ENCODE data around the gene CDT1. TPM values are rescaled to one million over a fixed set of nuclear protein-coding genes. Genes with fewer than 3 reads are reported as not detected.

The CDT1 gene
- polyA plus RNA-seq, 1 donor: 14.0 TPM

GRCh38 chr16:88850531-88851199 lies 47.1 kb downstream of the CDT1 start:
- Histone ChIP-seq H3K4me3 (ENCODE audit: low read length) (no peak overlapping the region), H3K27me3 (ENCODE audit: control insufficient read depth, insufficient read depth, low read length) (no peaks in the 10 kb centered on the region), H3K9me3 (ENCODE audit: control insufficient read depth, low read depth, low read length) (peaks cover 3% of the 10 kb centered on the region), H3K36me3 (ENCODE audit: control insufficient read depth, insufficient read depth, low read length) (peaks cover 29% of the 10 kb centered on the region), H3K27ac (ENCODE audit: low read length) (no peak overlapping the region), H3K4me1 (ENCODE audit: control insufficient read depth, insufficient read depth, low read length) (peaks cover 5% of the 10 kb centered on the region)
- no peak for DNase-seq
- WGBS (ENCODE audit: insufficient coverage, low lambda C conversion rate): no CpG with 5 or more reads among the region's 33 CpGs

GRCh38 chr16:88851616-88852015 lies 48.0 kb downstream of the CDT1 start:
- Histone ChIP-seq H3K27ac (ENCODE audit: low read length) (no peak overlapping the region), H3K9me3 (ENCODE audit: control insufficient read depth, low read depth, low read length) (peaks cover 3% of the 10 kb centered on the region), H3K4me1 (ENCODE audit: control insufficient read depth, insufficient read depth, low read length) (peaks cover 10% of the 10 kb centered on the region), H3K4me3 (ENCODE audit: low read length) (no peak overlapping the region), H3K36me3 (ENCODE audit: control insufficient read depth, insufficient read depth, low read length) (peaks cover 29% of the 10 kb centered on the region), H3K27me3 (ENCODE audit: control insufficient read depth, insufficient read depth, low read length) (no peaks in the 10 kb centered on the region)
- no peak for DNase-seq
- no CpG with 5 or more reads among the region's 19 CpGs for whole genome bisulfite sequencing (ENCODE audit: insufficient coverage, low lambda C conversion rate)

GRCh38 chr16:88853325-88853941 lies 49.8 kb downstream of the CDT1 start:
- WGBS (ENCODE audit: insufficient coverage, low lambda C conversion rate): no CpG with 5 or more reads among the region's 17 CpGs
- H3K36me3 ChIP-seq (ENCODE audit: control insufficient read depth, insufficient read depth, low read length): peaks cover 24% of the 10 kb centered on the region
- DNase-seq: no peak
- H3K27ac ChIP-seq (ENCODE audit: low read length): no peak overlapping the region
- no peak overlapping the region for H3K4me3 ChIP-seq (ENCODE audit: low read length)
- peaks cover 3% of the 10 kb centered on the region for H3K9me3 ChIP-seq (ENCODE audit: control insufficient read depth, low read depth, low read length)
- no peaks in the 10 kb centered on the region for H3K27me3 ChIP-seq (ENCODE audit: control insufficient read depth, insufficient read depth, low read length)
- peaks cover 16% of the 10 kb centered on the region for H3K4me1 ChIP-seq (ENCODE audit: control insufficient read depth, insufficient read depth, low read length)

- Histone ChIP-seq H3K27me3 (ENCODE audit: control insufficient read depth, insufficient read depth, low read length) (no peaks in the 10 kb centered on the region), H3K27ac (ENCODE audit: low read length) (no peak overlapping the region), H3K4me3 (ENCODE audit: low read length) (no peak overlapping the region), H3K36me3 (ENCODE audit: control insufficient read depth, insufficient read depth, low read length) (peaks cover 33% of the 10 kb centered on the region), H3K4me1 (ENCODE audit: control insufficient read depth, insufficient read depth, low read length) (peaks cover 17% of the 10 kb centered on the region), H3K9me3 (ENCODE audit: control insufficient read depth, low read depth, low read length) (peaks cover 3% of the 10 kb centered on the region)
- WGBS (ENCODE audit: insufficient coverage, low lambda C conversion rate): no CpG with 5 or more reads among the region's 20 CpGs
- DNase-seq: no peak
Observed at GRCh38 chr16:88854306-88855111, 50.9 kb downstream of the CDT1 start.

- WGBS (ENCODE audit: insufficient coverage, low lambda C conversion rate): no CpG with 5 or more reads among the region's 8 CpGs
- Histone ChIP-seq H3K36me3 (ENCODE audit: control insufficient read depth, insufficient read depth, low read length) (peaks cover 33% of the 10 kb centered on the region), H3K9me3 (ENCODE audit: control insufficient read depth, low read depth, low read length) (peaks cover 3% of the 10 kb centered on the region), H3K27ac (ENCODE audit: low read length) (no peak overlapping the region), H3K4me3 (ENCODE audit: low read length) (no peak overlapping the region), H3K27me3 (ENCODE audit: control insufficient read depth, insufficient read depth, low read length) (no peaks in the 10 kb centered on the region), H3K4me1 (ENCODE audit: control insufficient read depth, insufficient read depth, low read length) (peaks cover 17% of the 10 kb centered on the region)
- DNase-seq: no peak
Observed at GRCh38 chr16:88855176-88855575, 51.6 kb downstream of the CDT1 start.

GRCh38 chr16:88855736-88856121 lies 52.1 kb downstream of the CDT1 start:
- Histone ChIP-seq H3K9me3 (ENCODE audit: control insufficient read depth, low read depth, low read length) (peaks cover 3% of the 10 kb centered on the region), H3K27me3 (ENCODE audit: control insufficient read depth, insufficient read depth, low read length) (no peaks in the 10 kb centered on the region), H3K4me3 (ENCODE audit: low read length) (peak overlapping the region; percentile 60), H3K36me3 (ENCODE audit: control insufficient read depth, insufficient read depth, low read length) (peaks cover 35% of the 10 kb centered on the region), H3K4me1 (ENCODE audit: control insufficient read depth, insufficient read depth, low read length) (peaks cover 17% of the 10 kb centered on the region), H3K27ac (ENCODE audit: low read length) (no peak overlapping the region)
- no CpG with 5 or more reads among the region's 13 CpGs for WGBS (ENCODE audit: insufficient coverage, low lambda C conversion rate)
- no peak for DNase-seq

- Histone ChIP-seq H3K4me3 (ENCODE audit: low read length) (peak overlapping the region; percentile 60), H3K4me1 (ENCODE audit: control insufficient read depth, insufficient read depth, low read length) (peaks cover 17% of the 10 kb centered on the region), H3K9me3 (ENCODE audit: control insufficient read depth, low read depth, low read length) (peaks cover 3% of the 10 kb centered on the region), H3K27me3 (ENCODE audit: control insufficient read depth, insufficient read depth, low read length) (no peaks in the 10 kb centered on the region), H3K36me3 (ENCODE audit: control insufficient read depth, insufficient read depth, low read length) (peaks cover 38% of the 10 kb centered on the region), H3K27ac (ENCODE audit: low read length) (no peak overlapping the region)
- WGBS (ENCODE audit: insufficient coverage, low lambda C conversion rate): no CpG with 5 or more reads among the region's 53 CpGs
- peak in 1 of 2 donors; percentile 18 for DNase-seq
Observed at GRCh38 chr16:88856122-88856827, 52.7 kb downstream of the CDT1 start.

- Histone ChIP-seq H3K36me3 (ENCODE audit: control insufficient read depth, insufficient read depth, low read length) (peaks cover 44% of the 10 kb centered on the region), H3K4me1 (ENCODE audit: control insufficient read depth, insufficient read depth, low read length) (peaks cover 17% of the 10 kb centered on the region), H3K9me3 (ENCODE audit: control insufficient read depth, low read depth, low read length) (no peaks in the 10 kb centered on the region), H3K27ac (ENCODE audit: low read length) (peak within 1 kb of the TSS; percentile 70), H3K4me3 (ENCODE audit: low read length) (peak within 1 kb of the TSS; percentile 100), H3K27me3 (ENCODE audit: control insufficient read depth, insufficient read depth, low read length) (no peaks in the 10 kb centered on the region)
- no CpG with 5 or more reads among the region's 87 CpGs for WGBS (ENCODE audit: insufficient coverage, low lambda C conversion rate)
- DNase-seq: peak; percentile 93 to 96
Observed at GRCh38 chr16:88856828-88857727, 53.5 kb downstream of the CDT1 start, which contains the start of the genes GALNS and TRAPPC2L. Gene GALNS, minus strand, starts transcription at chr16:88856947. Its CDS starts 70 bp downstream, at chr16:88856877. Gene TRAPPC2L, plus strand, starts transcription at chr16:88857127. Its CDS starts 24 bp downstream, at chr16:88857151.

- H3K27me3 ChIP-seq (ENCODE audit: control insufficient read depth, insufficient read depth, low read length): no peaks in the 10 kb centered on the region
- WGBS (ENCODE audit: insufficient coverage, low lambda C conversion rate): no CpG with 5 or more reads among the region's 12 CpGs
- H3K4me3 ChIP-seq (ENCODE audit: low read length): peak overlapping the region; percentile 100
- peaks cover 52% of the 10 kb centered on the region for H3K36me3 ChIP-seq (ENCODE audit: control insufficient read depth, insufficient read depth, low read length)
- H3K9me3 ChIP-seq (ENCODE audit: control insufficient read depth, low read depth, low read length): peaks cover 3% of the 10 kb centered on the region
- peak overlapping the region; percentile 70 for H3K27ac ChIP-seq (ENCODE audit: low read length)
- DNase-seq: peak; percentile 72 to 74
- H3K4me1 ChIP-seq (ENCODE audit: control insufficient read depth, insufficient read depth, low read length): peaks cover 17% of the 10 kb centered on the region
Observed at GRCh38 chr16:88857728-88858339, 54.2 kb downstream of the CDT1 start.

Measured in large intestine (tissue), 3 donors.